ENCODE results near the gene NRARP.

The NRARP gene

GRCh38 chr9:137256856-137257255, 45.2 kb downstream of the NRARP start:
- no peak for DNase-seq (ENCODE audit: low read depth)

- DNase-seq (ENCODE audit: low read depth), result no peak
These were observed 45.7 kb downstream of the NRARP start for GRCh38 chr9:137256362-137256761.

GRCh38 chr9:137255448-137256114, 46.5 kb downstream of the NRARP start:
- DNase-seq (ENCODE audit: low read depth), result peak; percentile 23

DNA sequence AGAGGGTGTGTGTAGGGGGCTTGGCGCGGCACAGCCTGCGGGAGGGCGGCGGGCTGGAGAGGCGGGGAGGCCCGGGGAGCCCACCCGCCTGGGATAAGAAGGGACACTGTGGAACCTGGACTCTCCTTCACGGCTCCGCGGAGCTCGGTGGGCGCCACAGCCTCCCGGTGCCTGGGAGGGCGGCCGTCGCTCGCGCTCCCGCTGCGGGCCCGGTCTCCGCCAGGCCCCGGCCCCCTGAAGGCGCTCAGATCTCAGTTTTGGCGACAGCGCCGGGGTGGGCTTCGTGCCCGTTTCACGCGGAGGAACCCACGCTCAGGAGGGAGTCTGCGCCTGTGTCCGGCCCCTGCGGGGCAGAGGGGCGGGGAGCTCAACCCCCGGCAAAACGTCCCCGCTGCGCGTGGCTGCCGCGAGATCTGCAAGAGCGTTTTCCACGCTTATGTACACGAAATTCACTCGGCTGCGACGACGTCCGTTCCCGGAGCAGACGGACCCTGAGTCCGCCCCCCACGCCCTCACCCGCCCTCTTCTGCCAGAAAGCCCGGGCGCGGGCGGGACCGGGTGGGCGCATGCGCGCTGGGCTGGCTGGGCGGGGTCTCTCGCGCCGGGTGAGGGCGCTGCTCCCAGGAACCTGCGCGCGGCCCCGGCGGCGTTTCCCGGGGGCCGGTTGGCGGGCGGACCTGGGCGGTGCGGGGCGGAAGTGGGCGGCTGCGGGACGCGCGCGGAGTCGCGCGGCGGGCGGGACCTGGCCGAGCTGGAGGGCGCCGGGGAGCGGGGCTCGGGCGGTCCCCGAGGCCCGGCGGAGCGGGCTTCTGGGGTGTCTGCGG, 47.2 kb downstream of the NRARP start, which contains the start of gene NELFB:
TSS of gene NELFB (plus strand) at position 704 of the 824 bp plus-strand sequence.
- DNase-seq (ENCODE audit: low read depth), result peak; percentile 80

- no peak for DNase-seq (ENCODE audit: low read depth)
These were observed 48.1 kb downstream of the NRARP start for GRCh38 chr9:137253717-137254623.

- no peak for DNase-seq (ENCODE audit: low read depth)
These were observed 49.2 kb downstream of the NRARP start for GRCh38 chr9:137252555-137253506.

DNA sequence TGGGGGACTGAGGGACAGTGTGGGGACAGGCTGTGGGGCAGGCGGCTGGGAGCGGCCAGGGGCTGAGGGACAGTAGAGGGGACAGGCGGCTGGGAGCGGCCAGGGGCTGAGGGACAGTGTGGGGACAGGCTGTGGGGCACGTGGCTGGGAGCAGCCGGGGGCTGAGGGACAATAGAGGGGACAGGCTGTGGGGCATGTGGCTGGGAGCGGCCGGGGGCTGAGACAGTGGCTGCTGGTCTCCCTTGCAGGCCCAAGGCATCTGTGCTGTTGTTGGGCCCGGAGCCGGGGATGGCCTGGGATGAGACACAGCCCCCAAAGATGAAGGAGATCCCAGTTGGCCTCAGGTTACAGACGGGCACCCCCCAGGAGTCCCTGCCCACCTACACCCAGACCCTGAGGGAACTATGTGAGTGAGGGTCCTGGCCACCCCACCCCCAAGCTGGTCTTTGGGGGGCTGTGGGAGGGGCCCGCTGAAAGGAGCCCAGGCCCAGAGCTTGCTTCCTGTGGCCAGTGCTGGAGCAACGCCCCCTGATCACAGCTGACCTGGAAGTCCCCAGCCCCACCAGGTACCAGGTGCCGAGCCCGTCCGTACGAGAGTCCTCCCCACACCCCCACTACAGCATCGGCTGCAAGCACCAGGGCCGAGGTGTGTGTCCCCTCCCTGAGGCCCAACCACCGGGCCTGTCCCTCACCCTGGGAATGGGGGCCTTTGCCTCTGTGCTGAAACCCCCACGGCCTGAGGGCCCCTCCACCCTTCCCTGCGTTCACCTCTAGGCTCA, 50.4 kb downstream of the NRARP start:
- DNase-seq (ENCODE audit: low read depth), result no peak

GRCh38 chr9:137251194-137251461, 50.9 kb downstream of the NRARP start, which contains the start of gene STPG3:
TSS of gene STPG3 (plus strand) at chr9:137251286. CDS start at chr9:137251287, 1 bp downstream.
- DNase-seq (ENCODE audit: low read depth), result no peak

- no peak for DNase-seq (ENCODE audit: low read depth)
These were observed 51.5 kb downstream of the NRARP start for GRCh38 chr9:137250329-137251193.
